HG02852 (cell line): ENCODE data around the gene CORIN.

ENCODE experiments used
- ATAC-seq: cut with Tn5 transposase; IDR thresholded peaks from one replicate; pipeline ENCODE4 v1.9.1; 2021; ENCODE audit warnings: mild to moderate bottlenecking, moderate library complexity; ENCODE audit not compliant: unreplicated experiment

CORIN gene

GRCh38 chr4:47646372-47646771 lies 191.5 kb downstream of the CORIN start:
- ATAC-seq = no peak

DNA sequence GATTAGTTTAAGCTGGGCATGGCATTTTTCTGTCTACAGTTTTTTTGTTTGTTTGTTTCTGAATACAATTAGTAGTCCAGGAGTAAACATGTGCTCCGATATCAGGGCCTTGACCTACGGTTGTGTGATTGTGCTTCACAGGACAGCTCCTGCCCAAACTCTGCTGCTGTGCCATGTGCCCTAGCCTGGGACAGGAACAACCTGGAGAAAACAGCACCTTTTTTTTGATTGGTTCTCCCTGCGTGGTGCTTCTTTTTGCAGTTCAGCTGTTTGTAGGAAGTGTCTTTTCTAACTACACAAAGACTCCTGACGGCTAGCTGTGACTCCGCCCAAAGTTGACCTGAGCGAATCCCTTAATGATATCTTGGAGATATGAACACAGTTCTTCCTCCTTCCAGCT lies 194.0 kb downstream of the CORIN start:
- no peak for ATAC-seq

- ATAC-seq = no peak
These were observed 194.7 kb downstream of the CORIN start for GRCh38 chr4:47642985-47643760.

- ATAC-seq = no peak
These were observed 195.6 kb downstream of the CORIN start for GRCh38 chr4:47642191-47642830.

DNA sequence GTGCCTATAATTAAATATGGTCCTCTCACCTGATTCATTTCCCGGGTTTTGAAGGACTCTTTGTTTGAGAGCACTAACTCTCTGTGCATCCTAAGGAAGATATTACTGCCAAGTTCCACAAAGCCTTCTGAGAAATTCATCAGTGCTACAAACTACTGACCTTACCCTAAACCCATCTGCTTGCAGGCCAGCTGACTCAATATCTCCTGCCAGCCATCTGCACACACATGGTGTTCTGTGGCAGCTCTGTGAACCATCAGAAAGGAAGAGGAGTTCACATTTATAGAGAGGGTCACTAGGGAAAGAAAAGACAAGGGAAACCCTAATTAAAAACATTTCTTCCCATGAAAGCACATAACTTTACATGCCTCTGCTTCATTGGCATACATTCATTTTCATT lies 196.1 kb downstream of the CORIN start:
- ATAC-seq = no peak

DNA sequence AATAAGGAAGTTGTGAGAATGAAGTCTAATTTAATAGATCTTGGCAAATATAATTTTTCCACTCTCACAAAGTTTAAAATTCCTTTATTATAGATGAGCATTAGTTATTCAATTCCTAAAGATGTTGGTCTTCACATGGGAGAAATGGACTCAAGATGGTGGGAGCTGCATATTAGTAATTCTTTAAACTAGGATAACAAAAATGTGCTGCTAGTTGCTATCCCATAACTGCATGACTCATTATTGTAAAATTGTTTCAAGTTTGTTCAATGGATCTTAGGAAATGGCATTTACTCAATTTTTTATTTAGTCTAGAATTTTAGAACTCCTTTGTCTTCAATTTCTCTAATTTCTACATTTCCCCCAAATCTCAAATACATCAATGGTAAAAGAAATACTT lies 197.0 kb downstream of the CORIN start:
- no peak for ATAC-seq

DNA sequence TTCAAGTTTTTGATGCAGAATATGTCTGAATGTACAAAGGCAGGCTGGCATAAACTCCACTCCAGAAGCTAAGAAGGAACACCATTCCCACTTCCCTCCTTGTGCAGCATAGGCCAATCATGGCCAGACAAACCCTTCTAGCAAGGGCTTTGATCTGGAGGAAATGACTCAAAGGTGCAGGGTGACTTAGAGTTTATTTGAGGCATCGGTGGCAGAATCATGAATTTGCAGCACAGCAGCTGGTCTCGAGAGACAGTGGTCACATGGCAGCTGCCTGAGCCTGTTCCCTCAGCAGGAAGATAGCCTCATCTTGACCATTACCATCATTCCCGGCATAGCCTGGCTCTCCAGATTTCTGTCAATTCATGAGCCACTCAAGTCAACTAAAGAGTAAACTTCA lies 198.3 kb downstream of the CORIN start:
- ATAC-seq = no peak

GRCh38 chr4:47631161-47631560 lies 206.7 kb downstream of the CORIN start:
- no peak for ATAC-seq

DNA sequence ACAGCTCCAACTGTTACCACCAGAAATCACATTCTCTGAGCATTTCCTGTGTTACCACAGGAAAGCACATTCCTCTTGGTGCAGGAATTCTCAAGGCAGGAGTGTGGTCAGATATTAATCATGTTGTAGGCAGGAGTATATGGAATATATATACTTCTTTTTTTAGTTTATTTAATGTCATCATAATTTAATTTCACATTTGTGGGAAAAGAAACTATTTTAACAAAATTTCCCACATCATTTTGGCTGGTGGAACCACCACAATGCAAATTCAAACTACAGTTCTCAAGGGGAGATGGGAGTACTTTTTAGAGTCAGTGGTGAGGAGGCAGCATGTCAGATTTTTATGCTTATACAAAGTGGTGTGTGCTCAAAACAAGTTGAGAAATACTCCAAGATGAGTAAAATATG lies 213.8 kb downstream of the CORIN start:
- no peak for ATAC-seq

DNA sequence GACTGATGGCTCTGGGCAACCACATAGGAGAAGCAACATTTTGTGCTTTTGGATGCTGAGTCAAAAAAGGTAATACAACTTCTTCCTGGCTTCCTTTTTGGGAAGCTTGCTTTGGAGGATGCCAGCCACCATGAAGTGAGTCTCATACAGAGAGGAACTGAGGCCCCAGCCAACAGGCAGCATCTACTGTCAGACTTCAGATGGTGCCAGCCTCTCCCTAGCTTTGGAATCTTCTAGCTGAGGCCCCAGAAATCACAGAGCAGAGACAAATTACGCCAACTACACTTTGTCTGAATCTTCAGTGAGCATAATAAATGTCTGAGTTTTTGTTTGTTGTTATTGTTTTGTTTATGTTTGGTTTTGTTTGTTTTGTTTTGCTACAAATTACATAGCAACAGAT lies 216.7 kb downstream of the CORIN start:
- no peak for ATAC-seq

- ATAC-seq = no peak
These were observed 218.2 kb downstream of the CORIN start for GRCh38 chr4:47619691-47620090.

DNA sequence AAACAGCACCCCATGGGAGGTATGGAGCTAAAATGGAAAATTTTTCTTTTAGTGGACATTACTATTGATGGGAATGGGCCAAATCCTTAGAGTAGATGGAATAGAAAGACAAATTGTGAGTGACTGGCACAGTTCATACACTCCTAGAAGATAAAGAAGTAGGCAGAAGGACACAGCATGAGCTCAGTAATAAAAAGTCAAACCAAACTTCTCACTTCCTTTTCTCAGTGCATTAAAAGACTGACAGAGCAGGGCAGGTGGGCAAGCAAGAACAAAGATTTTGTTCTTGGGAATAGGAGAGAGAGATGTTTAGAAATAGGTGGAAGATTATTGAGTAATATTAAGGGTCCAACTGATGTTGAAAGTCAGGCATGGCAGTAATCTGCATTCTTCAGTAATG lies 220.3 kb downstream of the CORIN start:
- ATAC-seq = no peak

DNA sequence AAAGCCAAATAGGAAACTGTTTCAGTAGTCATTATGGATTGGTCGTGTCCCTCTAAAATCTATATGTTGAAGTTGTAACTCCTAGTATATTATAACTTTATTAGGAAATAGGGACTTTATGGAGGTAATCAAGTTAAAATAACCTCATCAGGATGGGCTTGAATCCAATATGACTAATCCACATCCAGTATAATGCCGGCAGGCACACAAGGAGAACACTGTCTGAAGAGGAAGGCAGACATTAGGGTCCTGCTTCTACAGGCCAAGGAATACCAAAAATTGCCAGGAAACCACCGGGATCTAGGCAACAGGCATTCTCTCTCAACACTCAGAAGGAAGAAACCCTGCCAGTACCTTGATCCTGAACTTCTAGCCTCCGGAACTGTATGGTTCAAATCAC lies 222.5 kb downstream of the CORIN start:
- no peak for ATAC-seq

- no peak for ATAC-seq
These were observed 225.5 kb downstream of the CORIN start for GRCh38 chr4:47612116-47613023.

DNA sequence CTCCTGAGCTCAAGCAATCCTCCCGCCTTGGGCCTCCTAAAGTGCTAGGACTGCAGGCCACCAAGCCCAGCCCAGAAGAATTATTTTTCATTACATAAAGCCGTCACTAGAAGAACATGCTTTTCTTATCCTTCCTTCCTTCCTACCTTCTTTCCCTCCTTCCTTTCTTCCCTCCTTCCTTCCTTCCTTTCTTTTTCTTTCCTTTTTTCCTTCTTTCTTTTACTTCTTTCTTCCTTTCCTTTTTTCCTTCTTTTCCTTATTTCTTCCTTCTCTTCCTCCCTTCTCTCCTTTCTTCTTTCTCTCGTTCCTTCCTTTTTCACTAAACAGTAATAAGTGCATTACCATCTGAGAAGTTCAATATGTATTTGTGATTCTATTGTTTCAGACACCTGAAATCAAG lies 231.4 kb downstream of the CORIN start:
- no peak for ATAC-seq

DNA sequence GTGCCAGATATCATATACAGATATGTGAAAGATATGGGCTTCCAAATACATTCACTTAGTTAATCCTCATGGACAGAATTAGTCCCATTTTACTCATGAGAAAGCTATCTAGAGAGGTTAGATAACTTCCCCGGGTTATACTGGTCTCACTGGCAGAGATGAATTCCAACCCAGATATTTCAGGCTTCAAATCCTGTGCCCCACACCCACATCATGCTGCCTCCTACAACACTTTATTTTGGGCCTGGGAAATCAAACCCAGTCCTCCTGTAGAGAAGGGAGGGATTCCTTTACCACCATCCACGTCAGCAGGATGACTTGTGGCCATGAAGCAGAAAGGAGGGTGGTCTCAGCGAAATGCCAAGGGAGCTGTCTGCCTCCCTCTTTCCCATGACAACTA lies 239.0 kb downstream of the CORIN start:
- no peak for ATAC-seq

DNA sequence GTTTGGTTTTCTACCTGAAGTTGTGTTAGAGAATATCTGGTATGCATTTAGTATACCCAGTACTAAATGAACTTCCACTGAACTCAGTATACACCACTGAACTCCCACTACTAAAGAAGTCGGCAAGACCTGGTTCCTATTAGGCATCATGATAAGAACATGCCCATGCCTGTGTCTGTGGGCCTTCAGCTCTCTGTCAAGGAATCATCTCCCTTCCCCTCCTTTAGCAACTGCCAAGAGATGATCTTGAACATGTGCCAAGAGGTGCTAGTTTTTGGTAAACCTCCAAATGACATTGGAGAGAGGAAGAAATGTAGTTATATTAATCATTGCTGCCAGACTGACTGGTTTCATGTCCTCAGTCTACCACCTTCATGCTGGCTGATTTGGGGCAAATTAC lies 239.5 kb downstream of the CORIN start:
- ATAC-seq = no peak

DNA sequence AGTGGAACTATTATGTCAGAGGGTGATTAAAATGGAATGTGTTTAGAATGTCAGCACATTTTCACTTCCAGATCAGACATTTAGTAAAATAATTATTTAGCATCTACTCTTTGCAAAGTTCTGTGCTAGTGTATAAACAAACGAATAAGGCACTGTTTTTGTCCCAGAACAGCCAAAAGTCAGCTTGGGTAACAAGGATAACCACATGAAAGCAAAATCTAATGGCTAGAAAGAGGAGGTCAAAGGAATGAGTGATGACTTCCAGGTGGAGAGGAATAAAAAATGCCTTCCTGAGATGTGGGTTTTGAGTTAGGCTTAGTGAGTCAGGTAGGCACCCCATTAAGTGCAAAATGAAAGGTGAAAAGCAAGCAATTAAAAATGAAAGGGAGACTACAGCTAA lies 240.2 kb downstream of the CORIN start:
- no peak for ATAC-seq

DNA sequence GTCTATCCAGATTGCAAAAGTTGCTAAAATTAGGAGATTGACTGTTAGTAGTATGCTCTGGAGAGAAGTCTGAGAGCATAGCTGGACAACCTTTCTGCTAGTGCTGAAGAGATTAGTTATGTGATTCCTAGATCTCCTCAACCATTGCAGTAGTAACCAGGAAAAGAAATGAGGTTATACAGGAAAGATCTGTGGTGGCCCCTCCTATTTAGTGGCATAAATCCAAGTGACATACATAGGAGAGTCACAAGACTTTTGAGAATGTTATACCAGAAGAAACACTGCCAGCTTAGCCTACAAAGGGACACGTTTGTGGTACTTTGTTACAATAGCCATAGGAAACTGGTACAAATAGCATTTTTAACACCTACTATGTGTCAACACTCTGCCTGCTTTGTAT lies 247.5 kb downstream of the CORIN start:
- no peak for ATAC-seq

DNA sequence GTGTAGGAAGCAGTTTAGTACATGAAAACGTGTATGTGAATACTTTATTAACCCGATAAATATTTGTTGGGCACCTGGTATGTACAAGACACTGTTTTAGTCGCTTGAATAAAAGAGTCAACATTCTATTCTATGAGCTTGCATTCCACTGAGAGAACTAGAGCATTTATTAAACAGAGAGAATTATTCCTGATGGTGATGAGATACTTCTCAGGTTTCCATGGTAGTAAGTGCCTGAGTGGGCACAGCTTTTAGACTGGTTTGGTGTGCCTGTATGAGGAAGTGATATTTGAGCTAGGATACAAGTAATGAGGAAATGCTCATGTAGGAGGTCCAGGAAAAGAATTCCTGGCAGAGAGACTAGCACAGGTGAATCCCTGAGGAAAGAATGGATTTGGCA lies 258.6 kb downstream of the CORIN start:
- no peak for ATAC-seq

DNA sequence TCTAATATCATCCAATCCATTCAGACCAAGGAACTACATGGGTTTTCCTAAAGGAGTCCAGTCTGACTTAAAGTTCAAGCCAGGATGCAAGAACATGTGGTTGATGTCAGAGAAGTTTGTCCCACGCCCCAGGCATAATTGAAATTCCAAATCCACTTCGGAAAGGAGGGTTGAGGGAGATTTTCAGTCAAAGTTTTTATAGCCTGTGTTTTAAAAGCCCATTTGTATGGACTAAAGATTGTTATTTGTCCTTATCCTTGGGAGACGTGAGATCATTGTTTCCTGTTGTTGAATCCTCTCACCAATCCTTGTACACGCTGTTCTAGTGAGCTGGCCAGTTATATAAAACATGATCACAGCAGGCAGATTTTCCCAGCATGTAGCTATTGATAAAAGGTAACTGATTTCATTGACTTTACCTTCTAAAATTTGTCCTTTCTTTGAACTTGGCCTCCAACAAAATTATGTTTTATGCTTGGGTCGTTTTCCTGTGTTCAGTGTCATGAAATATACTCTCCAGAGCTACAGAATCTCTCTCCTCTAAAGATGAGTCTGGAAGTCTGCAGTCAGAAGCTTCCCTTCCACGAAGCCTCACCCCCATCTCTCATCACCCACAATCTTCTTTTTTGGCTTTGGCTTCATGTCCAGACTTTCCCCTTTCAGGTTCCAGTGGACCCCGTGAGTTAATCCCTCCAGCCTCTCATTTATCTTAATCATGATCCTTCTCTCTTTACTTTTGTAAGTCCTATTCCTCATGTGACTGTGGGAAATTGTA lies 259.9 kb downstream of the CORIN start:
- ATAC-seq = no peak
